CD4-positive, alpha-beta T cell treated with Interleukin-12 subunit alpha and Interleukin-12 subunit beta, for 1 hour (primary cell): ENCODE data around the gene GNAO1.
A peak's percentile ranks its signal among the peaks of the same experiment; 100 is the strongest.

ENCODE experiments used
- DNase-seq: peaks from one replicate; pipeline ENCODE4 v3.0.0-alpha.2; 2020

Gene GNAO1

GRCh38 chr16:56315955-56316354 lies 124.7 kb downstream of the GNAO1 start:
- DNase-seq, result no peak

DNA sequence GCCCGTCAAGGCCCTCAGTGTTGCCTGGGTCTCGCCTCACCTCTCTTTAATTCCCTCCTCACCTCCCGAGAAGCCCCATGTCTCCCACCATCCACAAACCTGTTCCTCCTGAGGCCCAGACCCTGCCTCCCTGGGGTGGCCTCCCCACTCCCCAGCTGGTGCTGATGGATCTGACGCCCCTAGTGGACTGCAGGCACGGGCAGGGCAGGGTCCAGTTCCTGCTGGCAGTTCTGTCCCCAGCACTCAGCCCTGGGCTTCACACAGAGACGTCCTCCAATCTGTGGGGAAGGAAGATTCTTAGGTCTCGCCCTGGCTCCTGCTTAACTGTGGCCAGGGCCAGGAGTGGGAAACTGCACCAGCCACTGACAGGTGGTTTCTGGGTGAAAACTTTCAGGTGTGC lies 125.3 kb downstream of the GNAO1 start:
- DNase-seq, result no peak

DNA sequence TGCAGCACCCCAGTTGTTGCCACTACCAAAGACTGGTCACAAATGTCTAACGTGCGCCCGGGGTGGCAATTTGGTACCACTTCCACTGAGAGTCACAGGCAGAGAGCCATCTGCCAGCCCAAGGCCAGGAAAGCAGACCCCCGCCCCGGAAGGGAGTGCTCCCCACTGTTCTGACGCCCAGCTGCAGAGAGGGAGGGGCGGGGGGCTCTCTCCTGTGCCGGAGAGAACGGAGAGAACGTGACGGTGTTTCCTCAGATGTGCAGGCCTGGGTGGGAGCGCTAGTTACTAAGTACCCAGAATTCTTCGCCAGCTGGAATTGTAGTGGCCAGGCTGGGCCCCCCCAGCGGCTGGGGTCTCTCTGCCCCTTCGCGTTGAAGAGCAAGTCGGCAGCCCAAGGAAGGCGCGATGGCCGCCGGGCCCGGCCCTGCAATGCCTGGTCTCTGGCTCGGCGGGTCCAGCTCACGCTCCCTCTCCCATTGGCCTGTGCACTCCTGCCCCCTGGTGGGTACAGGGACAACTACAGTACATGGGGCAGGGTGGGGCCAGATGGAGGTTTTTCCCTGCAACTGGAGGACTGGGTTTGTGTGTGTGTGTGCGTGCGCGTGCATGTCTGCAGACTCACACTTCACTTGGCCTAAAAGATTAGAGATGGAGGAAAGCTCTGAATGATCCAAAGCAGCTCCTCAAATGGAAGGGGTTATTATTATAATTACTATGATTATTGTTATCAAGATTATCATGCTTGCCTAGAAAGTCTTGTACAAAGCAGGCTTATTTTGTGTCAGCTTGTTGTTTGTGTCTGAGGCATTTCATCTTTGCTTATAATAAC lies 126.9 kb downstream of the GNAO1 start:
- DNase-seq, result peak; percentile 79

GRCh38 chr16:56318827-56319140 lies 127.5 kb downstream of the GNAO1 start:
- DNase-seq, result no peak

GRCh38 chr16:56319376-56319775 lies 128.1 kb downstream of the GNAO1 start:
- no peak for DNase-seq

DNA sequence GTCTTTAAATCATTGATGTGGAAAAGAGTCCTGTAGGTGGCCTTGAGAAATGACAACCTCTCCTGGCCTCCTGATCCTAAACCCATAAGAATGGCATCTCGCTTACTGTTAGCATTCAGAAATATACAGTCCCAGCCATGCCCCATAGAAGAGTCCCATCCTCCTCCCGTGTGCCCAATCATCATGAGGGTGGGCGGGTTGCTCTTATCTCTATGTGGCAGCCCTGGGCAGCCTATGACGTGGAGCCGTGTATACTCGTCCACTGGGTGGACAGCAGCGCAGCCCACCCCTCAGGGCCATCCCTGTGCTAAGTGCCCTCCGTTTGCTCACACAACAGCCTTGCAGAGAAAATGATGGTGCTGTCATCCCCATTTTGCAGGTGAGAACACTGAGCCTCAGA lies 128.8 kb downstream of the GNAO1 start:
- no peak for DNase-seq

- no peak for DNase-seq
Observed at GRCh38 chr16:56320811-56321558, 129.7 kb downstream of the GNAO1 start.

GRCh38 chr16:56321571-56321970 lies 130.3 kb downstream of the GNAO1 start:
- no peak for DNase-seq

GRCh38 chr16:56324406-56324805 lies 133.1 kb downstream of the GNAO1 start:
- no peak for DNase-seq

- no peak for DNase-seq
Observed at GRCh38 chr16:56325956-56326355, 134.7 kb downstream of the GNAO1 start.

- no peak for DNase-seq
Observed at GRCh38 chr16:56327071-56327928, 136.0 kb downstream of the GNAO1 start.

DNA sequence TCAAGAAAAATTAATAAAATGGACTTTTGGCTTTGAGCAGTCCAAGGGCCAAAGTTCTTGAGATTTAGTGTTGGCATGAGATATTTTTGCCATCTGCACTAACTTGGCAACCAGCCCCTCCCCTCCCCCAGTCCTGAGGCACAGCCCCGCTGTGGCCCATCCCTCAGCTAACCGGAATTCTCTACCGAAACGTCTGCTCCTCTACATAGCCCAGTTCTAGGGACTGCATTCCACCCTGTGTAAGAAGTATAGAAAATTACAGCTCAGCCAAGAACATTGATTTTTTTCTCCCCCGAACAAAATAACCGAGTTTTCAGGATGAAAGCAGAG lies 136.6 kb downstream of the GNAO1 start:
- DNase-seq, result no peak

- no peak for DNase-seq
Observed at GRCh38 chr16:56328276-56329022, 137.2 kb downstream of the GNAO1 start.

GRCh38 chr16:56329887-56330286 lies 138.6 kb downstream of the GNAO1 start:
- DNase-seq, result no peak

GRCh38 chr16:56330476-56330875 lies 139.2 kb downstream of the GNAO1 start:
- DNase-seq, result no peak

- DNase-seq, result no peak
Observed at GRCh38 chr16:56331399-56331798, 140.1 kb downstream of the GNAO1 start.

GRCh38 chr16:56331915-56332314 lies 140.6 kb downstream of the GNAO1 start:
- no peak for DNase-seq

GRCh38 chr16:56332464-56333079 lies 141.3 kb downstream of the GNAO1 start:
- no peak for DNase-seq

GRCh38 chr16:56334761-56335160 lies 143.5 kb downstream of the GNAO1 start:
- no peak for DNase-seq

GRCh38 chr16:56336071-56336688 lies 144.9 kb downstream of the GNAO1 start:
- DNase-seq, result no peak

GRCh38 chr16:56336711-56337110 lies 145.4 kb downstream of the GNAO1 start:
- no peak for DNase-seq
